Activated CD8-positive, alpha-beta memory T cell treated with anti-CD3 and anti-CD28 coated beads, Interleukin-2, amount 50 U/mL, for 24 hours (primary cell): Measurements from ENCODE around the gene OPN1SW.

Experiments used
- DNase-seq: peaks from one replicate; pipeline ENCODE4 v3.0.0-alpha.2; 2020; ENCODE audit errors: extremely low read depth

OPN1SW gene

DNA sequence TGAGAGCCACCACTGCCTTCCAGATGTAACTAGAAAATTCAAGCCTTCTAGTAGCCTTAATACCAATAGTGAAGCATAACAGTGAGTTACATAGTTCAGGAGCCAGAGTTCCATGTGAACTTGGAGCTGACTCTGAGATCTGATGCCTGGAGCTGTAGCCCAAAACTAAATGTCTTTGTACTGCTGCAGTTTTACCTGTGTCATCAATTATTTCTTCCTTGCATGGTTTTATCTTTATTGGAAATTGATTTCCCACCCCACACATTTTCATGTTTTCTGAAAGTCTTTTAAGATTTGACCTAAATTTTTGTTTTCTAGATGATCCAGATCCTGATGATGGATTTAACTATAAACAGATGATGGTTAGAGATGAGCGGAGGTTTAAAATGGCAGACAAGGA is 17.0 kb downstream of the OPN1SW start:
- no peak for DNase-seq

DNA sequence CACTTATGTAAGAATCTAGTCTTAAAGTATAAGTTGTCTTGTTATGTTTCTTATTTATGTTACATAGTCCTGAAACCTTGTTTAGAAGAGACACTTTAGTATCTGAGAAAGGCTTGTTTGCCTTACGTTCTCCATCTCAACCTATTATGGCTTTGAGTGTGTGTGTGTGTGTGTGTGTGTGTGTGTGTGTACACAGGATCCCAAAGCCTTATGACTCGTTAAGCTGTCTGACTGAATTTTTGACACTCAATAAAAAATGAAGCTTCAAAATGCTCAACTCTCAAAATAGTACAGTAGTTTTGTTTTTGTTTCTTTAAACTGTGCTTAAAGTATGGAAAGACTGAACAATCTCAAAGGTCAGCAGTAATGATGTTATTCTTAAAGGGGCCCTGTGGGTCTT is 18.4 kb downstream of the OPN1SW start:
- no peak for DNase-seq

DNA sequence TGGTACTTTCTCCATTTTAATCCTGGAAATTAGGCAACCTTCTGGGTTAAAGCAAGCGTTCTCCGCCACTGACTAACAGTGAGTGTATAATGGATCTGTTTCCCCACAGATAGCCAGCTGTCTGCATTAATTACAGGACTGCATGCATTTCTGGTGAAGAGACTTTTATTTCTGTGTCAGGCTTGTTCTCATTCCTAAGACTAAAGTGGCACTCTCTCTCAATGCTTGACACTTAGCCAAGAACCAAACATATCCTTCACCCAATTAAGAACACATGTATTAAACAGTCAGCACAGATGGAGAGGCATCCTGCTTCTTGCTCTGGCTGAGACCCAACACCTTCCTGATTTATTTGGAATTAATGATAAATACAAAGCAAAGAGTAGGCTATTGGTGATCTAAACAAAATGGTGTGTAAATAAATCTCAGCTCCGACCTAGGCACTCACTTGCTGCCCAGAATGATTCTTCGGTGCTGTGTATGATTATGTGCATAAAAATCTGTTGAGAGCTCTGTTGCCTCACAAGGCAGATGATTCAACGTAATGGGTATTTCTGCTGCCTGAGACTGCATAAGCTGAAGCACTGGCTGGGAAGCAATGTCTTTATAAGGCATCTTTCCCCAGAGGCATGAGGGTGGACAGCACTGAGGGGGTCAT is 19.6 kb downstream of the OPN1SW start:
- DNase-seq: no peak

DNA sequence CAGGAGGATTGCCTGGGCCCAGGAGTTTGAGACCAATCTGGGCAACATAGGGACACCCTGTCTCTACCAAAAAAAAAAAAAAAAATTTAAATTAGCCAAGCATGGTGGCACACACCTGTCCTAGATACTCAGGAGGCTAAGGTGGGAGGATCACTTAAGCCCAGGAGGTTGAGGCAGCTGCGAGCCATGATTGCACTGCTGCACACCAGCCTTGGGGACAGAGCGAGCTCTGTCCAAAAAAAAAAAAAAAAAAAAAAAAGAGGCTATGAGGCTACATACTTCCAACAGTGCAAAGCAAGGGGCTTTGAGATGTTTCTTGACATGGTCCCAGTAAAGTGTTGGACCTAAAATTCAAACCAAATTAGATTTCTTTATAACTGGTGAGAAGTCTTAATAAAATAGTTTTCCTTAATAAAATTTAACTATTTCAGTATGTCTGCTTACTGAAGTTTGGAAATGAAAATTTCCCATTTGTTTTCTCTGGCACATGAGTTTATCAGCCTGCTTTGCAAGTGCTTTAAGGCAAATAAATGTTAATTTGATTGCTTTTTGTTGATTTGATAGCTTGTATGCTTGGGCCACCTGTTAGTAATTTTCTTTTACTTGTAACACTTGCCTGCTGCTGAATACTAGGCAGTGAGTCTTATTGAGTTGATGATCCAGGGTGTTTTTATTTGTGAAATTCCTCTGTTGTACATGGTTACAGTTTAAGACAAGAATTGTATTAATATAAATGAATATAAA is 20.3 kb downstream of the OPN1SW start:
- no peak for DNase-seq

DNA sequence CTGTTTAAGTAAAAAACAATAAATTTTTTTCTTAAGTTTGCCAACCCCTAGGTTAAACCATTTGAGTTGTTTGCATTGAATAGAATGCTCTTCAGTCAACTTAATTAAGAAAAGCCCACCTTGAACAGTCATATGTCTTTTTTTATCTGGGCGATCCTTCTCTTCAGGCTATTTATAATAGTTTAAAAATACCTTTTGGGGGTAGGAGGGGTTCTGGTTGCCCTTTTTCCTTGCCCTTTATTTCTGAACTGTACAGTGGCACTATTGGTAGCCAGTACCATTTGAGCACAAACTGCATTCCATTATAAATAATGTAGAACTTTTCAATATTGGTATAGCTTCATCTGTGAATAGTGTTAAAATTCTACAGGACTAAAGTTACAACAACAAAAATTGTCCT is 23.3 kb downstream of the OPN1SW start:
- DNase-seq: no peak

DNA sequence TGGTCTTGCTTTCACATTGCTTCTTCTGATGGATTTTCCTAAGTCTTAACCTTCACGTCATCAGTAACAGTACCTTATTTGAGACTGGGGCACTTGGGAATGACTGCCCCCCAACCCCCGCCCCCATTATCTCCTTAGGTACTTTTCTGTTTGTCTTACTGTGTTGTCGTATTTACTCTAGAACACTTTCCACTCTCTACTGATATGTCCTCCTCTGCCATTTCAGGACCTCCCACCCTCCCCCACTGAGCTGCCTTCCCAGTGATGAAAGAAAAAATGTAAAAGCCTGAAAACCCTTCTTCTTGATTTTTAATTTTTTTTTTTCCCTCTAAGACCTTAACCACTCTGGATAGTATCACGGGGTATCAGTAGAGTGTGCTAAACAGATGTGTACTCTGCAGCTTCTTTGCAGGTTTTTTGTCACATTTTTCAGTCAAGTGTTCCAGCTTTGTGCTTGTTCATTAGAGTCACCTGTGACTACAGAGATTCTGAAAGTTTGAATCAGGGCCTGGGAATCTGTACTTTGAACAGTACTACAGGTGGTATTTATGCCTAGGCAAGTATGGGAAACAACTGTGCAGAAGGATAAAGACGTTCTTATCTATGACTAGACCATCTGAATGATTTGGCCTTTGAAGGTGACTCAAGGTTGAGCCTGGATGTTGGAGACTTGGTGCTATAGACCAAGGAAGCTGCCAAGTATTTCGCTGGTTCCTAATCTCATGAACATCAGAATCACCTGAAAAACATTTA is 28.1 kb downstream of the OPN1SW start:
- no peak for DNase-seq

DNA sequence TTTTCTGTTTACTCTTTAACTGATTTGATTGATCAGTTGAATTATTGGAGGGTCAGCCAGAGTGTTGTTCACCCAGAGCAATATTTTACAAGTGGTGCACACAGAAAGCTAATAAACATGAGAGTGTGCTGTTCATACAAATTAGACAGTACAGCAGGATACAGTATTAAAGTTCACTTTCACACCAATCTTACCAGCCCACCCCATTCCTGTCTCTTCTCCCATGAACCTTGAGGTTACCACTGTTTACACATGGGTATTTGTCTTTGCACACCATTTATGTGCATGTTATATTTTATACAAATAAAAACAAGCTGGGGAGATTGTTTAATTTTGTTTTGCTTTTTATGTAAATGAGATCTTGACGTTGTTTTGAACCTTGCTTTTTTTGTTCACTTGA is 29.9 kb downstream of the OPN1SW start:
- no peak for DNase-seq

DNA sequence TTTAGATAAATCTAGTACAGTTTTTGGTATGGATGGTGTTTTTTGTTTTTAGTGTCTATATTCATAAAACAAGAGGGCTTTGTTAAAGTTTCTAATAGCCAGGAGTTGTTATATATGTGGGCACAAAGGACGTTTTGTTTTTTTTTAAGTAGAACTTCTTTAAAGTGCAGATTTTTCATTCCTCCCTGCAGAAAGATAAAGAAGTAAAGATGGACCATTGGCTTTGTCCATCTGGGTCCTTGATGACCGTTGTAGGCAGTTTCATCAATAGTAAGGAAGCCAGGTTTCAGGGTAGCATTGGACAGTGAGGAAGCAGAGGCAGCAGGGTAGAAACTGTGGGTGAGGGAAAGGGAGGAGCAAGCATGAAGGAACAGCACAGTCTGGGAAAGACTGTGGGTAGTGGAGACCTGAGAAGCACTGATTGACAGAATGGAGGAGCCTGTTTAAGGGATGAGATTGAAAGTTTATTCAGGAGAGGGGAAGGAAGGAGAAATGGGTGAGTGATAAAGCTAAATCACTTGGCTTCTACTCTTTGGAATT is 31.2 kb downstream of the OPN1SW start:
- no peak for DNase-seq

DNA sequence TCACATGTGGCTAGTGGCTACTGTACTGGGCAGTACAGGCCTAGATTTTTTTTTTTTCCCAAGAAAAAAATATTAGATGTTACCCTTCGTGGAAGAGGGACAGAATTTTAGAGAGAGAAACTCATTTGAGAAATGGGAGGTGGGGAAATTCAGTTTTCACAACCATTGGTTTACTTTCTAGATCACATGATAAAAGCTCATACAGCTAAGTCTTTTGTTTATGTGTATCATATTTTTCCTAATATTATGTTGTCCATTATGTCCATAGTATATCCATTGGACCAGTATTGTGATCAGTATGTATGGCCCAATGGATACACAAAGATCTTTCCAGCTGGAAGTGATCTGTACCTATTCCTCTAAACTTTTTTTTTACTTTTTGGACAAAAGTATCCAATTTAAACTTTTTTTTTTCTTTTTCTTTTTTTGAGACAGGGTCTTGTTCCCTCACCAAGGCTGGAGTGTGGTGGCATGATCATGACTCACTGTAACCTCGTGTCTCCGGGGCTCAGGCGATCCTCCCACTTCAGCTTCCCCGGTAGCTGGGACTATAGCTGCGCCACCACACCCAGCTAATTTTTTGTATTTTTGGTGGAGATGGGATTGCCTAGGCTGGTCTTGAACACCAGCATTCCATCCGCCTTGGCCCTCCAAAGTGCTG is 32.4 kb downstream of the OPN1SW start:
- DNase-seq: no peak

DNA sequence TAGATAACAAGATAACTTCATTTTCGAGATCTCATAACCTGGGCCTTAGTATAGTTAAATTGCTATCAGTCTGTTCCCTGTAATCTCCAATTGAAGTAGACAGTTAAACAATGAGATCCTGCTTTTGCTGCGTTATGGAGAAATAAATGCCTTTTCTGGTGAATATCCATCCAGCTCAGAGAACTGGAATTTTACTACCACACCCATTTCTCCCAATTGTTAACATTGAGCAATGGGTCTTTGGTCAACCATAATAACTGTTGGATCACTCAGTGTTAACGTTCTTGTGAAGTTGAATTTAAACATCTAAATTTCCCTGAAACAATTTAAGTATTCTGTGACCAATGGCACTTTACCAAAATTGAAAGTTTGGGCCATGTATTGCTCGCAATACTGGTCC is 33.4 kb downstream of the OPN1SW start:
- DNase-seq: no peak

DNA sequence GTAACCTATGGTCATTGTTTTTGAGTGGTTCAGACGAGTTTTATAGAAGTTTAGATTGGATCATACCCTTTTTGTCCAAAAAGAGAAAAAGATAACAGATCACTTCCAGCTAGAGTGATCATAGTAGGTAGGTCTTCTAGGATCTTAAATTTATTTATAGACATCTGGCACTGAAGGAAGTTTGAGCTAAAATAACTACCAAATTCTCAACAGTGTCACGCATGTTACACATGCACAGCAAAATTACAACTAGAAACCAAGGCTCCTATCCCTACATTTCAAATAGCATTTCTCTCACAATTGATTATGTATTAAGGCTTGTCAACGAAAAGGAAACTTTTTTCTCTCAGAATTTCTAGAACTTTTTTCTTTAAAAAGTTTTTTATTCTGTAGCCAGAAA is 34.1 kb downstream of the OPN1SW start:
- DNase-seq: no peak

DNA sequence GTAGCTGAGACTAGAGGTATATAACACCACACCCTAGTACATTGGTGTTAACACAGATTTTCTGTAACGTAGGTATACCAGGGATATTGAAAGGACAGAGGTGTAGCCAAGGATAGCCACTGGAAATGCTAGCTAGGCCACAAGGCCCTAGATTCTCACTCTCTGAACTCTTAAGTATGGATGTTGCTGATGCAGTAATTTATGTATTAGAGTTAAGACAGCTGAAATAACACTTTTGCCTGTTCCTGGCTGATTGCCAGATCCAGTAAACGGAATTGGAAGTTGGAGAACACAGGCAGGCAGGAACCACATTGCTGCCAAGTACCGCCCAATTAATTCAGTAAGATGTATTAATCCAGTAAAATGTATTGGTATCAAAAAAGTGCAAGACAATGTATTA is 34.6 kb downstream of the OPN1SW start:
- DNase-seq: no peak

DNA sequence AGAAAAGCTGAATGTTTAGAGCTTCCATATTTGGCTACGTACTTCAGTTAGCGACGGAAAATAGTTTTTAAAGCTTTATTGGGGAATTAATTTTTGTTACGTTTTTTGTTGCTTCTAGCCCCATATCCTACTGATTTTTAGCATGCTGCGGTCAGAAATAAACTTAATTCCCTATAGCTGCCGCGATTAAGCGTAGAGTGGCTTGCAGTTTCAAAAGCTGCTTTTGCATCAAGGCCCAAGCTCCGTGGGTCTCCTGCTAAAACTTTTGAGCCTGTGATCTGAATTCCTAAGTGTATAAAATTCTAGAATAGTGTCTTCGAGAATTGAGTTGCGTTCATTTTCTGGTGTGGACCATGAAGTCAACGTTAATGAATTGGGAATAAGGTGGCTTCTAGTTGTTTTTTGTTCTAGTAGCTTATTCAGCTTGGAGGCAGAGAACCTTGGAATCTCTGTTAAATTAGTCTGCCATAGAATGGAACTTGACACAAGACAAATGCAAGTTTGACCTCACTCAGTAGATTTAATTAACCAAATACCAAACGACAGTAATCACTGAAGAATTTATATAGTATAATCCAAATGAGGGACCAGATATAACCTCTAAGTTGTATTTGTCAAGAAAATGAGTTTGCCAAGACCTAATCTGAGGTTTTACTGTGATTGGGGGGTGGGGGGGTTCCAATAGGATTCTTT is 35.5 kb downstream of the OPN1SW start:
- DNase-seq: no peak

DNA sequence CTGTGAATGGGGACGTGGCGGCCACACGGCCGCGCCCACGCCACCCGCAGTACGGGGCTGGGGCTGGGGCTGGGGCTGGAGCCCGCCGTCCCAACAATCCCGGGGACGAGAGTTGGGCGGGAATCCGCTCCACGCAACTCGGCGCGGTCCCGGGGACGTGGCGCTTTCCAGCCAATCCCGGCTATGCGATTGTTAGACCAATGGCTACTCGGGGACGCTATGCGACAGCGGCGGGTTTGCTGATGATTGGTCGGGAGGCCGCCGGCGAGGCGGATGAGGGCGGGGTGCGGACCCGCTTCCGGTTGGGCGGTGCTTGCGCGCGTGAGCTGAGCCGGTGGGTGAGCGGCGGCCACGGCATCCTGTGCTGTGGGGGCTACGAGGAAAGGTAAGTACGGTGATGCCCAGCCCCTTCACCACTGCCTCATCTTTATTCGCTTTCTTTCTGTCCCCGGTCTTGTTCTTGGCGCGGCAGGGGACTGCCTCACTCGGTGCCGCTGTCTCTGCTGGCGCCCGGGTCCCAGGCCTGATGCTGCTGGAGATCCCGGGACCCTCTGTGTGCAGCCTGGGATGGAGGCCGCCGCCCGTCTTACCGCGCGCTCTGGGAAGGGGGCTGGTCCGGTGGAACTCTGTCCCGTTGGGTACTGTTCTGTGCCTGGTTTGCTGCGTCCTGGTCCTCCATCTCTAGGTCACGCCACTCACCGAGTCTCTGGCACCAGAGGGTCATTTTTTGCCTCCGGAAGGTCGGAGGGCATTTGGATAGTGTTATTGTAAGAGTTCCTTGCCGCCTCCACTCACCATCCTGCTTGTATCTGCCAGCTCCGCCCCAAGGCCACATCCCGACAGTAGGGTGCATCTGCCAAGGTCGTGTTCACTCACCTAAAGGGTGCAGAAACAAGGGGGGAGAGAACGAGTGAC is 36.3 kb downstream of the OPN1SW start, which contains the start of gene CALU:
TSS of gene CALU (plus strand) at position 312 of the 915 bp plus-strand sequence. CDS start 9,225 bp downstream, outside the sequence.
- DNase-seq: peak; percentile 81

DNA sequence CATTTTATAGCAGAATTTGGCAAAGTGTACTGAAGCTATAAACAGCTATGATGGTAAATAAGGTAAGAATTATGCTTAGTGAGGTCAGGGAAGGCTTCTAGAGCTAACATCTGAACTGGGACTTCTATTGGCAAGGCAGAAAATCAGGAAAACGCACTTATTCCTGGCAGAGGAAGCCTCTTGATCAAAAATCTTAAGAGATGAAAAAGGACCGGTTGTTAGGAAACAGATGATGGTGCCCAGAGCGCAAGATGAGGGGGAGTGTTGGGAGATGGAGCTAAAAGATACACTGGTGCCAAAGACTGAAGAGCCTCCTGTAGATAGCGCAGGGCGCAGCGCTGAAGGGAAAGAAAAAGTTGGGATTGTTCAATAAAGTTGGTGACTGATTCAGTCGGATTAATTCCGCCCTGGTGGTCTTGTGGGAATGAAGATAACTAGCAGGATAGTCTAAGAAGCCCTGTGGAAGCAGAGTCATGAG is 37.0 kb downstream of the OPN1SW start:
- DNase-seq: no peak

DNA sequence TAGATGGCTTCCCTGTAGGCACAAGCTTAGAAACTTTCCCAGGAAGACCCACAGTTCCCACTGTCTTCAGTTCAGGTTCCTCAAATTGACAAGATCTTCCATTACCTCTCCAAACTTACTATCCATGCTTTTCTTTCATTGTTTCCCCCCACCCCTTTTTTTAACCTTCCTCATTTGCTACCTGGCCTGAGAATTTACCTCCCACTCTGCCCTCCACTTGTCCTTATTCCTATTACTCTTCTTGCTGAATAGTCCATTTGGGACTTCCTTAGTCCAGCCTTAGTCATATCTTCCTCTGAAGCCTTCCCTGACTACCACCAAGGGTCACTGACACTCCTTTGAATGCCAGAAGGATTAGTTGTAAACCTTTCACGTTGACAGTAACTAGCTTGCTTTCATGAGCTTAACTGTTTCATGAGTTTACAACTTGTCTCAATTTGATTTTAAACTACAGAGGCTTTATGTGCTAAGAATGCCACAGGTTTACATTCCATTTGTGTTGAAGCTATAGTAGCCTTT is 37.7 kb downstream of the OPN1SW start:
- no peak for DNase-seq

DNA sequence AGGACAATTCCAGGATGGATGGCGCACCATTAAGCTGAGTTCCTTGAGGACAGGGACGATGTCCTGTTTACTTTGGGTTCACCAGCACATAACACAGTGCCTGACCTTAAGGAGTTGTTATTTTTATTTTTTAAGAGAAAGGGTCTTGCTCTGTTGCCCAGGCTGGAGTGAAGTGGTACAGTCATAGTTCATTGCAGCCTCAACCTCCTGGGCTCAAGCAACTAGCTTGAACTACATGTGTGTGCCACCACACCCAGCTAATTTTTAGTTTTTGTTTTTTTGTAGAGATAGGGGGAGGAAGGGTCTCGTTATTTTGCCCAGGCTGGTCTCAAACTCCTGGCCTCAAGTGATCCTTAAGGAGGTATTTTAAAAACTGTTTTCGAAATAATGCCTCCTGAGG is 38.2 kb downstream of the OPN1SW start:
- no peak for DNase-seq

DNA sequence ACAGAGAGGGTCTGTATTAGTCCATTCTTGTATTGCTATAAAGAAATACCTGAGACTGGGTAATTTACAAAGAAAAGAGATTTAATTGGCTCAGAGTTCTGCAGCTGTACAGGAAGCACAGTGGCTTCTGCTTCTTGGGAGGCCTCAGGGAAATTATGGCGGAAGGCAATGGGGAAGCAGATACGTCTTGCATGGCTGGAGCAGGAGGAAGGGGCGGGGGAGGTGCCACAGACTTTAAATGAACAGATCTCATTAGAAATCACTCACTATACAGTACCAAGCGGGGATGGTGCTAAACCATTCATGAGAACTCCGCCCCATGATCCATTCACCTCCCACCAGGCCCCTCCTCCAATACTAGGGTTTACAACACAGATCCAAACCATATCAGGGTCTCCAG is 40.2 kb downstream of the OPN1SW start:
- no peak for DNase-seq

DNA sequence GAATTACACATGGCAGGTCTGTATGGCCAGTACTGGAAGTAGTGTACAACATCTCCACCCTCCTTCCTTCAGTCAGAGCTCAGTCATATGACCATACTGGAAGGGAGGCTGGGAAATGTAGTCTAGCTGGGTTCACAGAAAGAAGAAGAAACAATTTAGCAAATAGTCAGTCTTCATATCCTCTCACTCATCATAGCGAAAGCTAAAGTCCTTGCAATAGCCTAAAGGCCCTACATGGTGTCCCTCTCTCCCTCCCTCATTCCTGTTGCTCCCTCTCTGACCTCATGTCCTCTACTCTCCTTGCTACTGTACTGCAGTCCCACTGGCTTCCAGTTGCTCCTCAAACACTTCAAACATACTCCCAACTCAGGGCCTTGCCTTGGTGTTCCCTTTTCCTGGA is 40.7 kb downstream of the OPN1SW start:
- no peak for DNase-seq

DNA sequence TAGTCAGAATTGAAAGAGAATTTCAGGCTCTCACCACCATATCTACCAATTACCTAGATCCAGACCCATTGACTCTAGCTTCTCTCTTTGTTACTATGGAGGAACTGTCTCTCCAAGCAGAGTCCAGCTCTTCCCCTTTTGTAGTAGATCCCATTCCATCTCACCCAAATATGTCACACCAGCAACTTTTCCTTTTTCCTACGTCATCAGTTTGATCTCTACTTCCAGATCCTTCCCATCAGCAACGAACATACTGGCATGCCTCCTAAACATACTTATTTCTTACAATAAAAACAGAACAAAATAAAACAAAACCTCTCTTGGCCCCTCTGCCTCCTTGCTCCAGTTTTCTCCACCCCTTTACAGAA is 42.3 kb downstream of the OPN1SW start:
- no peak for DNase-seq
